HG03354 (cell line): ENCODE data around the gene HDAC4.

Source experiments
- ATAC-seq: cut with Tn5 transposase; IDR thresholded peaks from one replicate; pipeline ENCODE4 v1.9.1; 2021; ENCODE audit warnings: mild to moderate bottlenecking; ENCODE audit not compliant: unreplicated experiment, poor library complexity, severe bottlenecking

HDAC4 gene

DNA sequence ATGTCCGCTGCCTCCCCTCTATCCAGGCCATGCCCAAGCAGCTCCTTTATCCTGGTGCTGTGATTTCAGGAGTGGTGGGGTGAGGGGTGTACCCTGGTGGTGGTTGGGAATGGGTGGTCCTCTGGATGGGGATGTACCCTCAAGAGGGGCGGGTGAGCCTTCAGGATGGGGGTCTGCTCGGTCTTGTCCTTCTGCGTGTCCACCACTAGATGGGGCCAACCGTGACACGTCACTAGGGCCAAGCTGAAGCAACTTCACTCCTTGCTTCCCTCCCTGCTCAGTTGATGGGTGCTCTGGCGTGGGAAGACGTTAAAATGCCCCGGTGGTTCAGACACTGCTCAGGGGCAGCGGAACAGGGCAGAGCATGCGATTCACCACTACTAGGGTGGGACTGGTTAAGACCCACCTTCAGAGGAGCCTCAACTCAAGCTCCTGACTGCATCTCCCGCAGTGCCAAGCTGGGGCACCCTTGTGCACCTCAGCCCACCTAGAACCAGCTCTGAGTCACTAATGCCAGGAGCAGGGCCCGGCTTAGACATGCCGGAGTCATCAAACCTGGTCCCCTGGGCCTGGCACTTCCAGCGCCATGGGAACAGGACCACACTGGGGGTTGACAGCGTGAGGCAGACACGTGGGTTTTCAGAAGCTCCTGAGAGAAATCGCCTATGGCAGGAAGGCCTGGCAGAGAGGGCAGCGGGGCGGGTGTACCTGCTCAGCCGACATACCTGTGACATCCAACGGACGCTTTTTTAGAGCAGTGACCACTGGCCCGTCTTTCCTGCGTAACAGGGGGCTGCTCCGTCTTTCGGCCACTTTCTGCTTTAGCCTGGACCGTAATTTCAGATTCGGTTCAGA is 256.7 kb downstream of the HDAC4 start:
- no peak for ATAC-seq

DNA sequence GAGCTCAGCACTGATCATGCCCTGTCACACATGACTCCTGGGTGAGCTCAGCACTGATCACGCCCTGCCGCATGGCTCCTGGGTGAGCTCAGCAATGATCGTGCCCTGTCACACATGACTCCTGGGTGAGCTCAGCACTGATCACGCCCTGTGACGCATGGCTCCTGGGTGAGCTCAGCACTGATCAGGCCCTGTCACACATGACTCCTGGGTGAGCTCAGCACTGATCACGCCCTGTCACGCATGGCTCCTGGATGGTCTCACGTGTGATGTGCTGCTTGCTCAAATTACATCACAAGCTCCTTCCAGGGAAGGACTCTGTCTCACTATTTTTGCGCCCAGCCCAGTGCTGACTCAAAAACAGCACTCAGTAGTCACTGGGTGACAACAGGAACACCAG is 258.0 kb downstream of the HDAC4 start:
- ATAC-seq: no peak

DNA sequence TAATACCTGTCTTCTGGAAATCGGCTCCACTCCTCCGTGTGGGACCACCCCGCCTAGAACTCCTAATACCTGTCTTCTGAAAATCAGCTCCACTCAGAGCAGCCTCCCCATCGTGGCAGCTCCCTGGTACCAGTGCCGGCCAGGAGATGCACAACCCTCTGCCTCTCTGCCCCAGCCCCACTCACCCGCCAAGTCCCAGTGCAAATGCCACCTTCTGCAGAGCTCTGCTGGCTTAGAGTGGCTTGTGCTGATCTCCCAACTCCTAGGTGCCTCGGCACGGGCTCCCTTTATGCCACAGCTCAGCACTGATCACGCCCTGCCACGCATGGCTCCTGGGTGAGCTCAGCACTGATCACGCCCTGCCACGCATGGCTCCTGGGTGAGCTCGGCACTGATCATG is 258.5 kb downstream of the HDAC4 start:
- ATAC-seq: no peak

DNA sequence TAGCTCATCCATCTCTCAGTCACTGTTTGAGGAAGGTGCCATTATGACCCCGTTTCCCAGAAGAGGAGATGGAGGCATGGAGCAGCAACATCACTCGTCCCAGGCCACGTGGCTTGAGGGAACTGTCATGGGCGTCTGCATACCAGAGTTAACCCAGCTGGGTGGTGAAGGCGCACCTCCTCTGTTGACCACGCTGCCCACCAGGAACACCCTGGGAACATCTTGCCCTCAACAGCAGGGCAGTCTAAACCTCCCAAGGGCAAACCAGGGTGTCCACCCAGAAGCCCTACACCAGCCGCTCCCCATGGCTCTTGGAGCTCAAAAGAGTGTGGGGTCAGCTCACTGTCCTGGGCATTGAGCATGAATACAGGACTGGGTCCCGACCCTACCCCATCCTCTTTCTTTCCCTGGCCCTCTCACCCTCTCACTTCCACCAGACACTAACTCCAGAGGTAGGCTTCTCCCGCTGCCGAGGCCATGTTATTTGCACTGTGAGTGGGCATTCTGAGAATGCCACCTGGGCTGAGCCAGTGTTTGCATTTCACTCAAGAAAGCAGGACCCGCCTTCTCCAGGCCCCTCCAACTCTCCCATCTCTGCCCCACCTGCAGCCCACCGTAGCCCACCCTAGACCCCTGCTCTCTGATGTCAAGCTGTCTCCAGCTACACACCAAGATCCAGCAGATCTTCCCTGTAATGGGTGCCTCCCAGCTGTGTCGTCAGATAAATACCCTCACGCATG is 259.6 kb downstream of the HDAC4 start:
- no peak for ATAC-seq

DNA sequence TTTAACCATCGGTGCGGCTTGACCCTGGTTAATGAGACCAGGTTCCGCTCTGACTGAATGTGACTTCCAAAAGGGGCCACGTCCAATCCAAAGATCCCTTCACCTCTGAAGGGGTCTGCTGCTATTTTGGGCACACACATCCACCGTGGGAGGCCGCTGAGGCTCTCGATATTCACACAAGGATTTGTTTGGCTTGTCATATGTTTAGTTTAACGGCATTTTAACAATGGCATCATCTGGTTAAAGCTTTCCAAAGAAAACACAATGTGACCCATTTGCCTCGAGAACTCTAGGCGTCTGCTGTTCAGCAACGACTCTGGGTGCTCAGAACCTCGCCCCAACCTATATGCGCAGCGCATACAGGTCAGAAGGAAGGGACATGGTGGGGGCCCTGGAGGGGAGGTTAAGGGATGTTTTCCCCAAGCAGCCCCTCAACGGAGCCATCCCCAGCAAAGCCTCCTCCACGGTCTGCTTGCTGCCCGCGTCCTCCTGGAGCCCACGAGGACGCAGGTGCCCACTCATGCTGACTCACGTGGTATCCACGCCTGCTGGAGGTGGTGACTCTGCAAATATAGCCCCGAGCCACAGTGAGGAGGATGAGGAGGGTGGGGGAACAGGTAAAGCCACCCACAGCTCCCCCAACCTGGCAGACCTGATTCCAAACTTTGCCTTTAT is 260.3 kb downstream of the HDAC4 start:
- ATAC-seq: no peak

DNA sequence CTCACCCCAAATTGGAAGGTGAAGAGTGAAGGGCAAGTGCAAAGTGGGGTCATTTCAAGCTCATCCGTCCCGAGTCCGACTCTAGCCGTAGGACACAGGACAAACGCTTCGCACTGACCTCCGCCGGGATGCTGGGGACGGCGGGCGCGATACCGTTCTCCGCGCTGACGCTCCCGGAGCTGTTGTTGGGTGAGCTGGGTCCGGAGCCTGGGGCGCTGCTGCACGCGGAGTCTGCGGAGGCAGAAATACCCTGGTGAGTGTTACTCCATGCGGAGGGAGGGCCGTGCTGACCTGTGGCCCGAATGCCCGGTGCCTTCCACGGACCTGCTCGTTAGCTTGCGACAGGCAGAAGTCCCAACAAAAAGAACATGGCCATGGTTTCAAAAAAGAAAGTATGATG is 261.3 kb downstream of the HDAC4 start:
- no peak for ATAC-seq

DNA sequence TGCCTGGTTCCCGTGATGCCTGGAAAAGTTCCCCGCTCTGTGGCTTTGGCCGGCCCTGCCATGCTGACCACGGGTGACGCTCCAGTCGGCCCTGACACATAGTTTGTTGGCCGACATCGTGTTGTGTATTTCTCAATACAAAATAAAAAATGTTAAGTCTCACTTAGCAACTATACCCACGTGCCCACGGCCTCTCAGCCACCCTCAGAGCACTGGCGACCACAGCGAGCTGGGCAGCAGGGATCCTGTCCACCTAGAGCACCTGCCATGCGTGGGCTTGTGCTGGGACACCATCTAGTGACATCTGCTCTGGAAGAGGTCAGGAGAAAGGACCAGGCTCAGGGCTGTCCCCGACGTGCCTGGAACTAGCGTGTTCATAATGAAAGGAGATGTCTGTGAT is 261.7 kb downstream of the HDAC4 start:
- no peak for ATAC-seq

DNA sequence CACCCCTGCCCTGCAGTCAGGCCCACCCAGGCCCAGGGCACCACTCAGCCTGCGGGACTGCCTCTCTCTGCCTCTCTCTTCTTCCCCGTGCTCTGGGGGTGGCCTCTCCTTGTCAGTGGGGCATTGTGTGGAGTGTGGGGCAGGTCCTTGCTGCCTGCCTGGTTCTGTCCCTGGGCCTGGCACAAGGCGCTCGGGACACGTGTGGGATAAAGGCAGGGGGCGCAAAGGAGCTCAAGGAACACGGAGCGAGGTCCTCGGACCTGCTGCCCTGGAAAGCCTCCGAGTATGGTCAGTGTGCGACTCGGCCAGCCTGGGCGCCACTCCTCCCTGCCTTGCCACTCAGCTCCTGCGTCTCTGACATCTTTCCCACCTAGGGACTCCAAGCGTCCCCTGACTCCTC is 262.2 kb downstream of the HDAC4 start:
- no peak for ATAC-seq

DNA sequence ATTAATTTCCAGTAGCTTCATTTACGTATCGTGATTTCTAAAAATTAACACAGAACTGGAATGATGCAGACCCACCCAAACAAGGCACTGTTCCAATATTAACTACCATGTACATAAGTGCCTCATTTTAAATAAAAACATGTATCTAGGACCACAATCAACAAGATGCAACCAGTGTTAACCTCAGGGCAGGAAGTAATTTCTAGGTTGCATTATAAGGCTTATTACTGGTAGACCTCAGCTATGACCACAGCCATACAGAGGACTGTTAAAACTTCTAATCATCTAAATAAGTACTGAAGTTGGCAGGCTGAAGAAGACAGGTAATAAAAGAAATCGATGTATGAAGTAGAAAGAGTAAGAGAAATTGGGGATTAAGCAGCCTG is 262.9 kb downstream of the HDAC4 start:
- ATAC-seq: no peak

DNA sequence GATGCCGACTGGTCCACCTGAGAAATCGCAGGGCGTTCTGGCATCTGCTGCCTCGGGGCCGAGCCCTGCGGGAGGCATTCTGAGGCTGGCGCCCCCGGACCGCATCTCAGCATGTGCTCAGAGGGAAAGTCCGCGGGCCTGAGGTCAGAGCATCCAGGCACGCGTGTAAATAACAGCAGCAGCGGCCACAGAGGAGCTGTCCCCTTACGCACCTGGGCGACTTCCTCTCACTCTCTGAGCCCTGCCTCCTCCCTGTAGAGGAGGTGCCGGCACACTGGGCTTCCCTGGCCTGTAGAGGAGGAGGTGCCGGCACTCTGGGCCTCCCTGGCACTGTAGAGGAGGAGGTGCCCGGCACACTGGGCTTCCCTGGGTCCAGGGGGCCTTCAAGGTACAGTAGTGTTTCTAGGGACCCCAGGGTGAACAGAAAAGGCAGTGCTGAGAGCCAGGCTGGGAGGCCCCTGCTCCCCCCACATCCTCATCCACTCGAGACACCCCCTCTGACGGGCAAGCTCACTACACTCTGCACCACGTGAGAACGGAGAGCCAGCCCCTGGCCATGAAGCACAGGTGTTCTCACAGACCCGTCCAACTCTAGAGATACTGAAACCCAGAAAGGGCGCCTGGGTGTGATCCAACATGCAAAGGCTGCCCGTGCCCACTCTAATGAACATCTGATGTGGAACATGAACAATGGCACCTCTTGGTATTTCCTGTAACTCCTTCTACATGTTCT is 263.5 kb downstream of the HDAC4 start:
- no peak for ATAC-seq

DNA sequence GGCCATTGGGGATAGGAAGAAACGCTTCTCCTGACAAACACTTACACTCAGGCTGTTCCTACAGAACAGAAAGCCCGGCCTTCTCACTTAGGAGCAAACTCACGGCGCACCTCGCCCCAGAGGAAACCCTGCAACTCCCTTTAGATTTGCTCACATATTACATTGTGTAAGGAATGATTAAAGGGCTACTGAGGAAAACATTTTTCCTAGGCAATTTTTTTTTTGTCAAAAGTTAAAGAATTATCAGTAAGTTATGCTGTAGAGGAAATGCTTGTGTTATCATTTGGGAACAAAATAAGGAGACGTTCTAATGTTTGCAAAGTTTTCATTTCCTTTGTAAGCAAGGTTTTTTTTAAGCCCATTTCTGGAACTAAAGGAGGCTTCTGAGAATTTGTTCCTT is 264.1 kb downstream of the HDAC4 start:
- ATAC-seq: no peak

DNA sequence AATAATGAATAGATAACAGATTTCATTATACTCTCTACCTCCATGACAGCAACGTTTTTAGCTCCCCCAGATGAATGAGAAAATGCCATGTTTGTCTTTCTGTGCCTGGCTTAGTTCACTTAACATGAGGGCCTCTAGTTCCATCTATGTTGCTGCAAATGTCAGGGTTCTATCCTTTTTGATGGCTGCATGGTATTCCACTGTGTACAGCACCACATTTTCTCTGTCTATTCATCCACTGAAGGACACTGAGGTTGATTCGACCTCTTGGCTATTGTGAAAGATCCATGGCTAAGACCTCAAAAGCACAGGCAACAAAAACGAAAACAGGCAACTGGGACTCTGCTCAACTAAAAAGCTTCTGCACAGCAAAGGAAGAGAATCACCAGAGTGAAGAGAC is 264.6 kb downstream of the HDAC4 start:
- no peak for ATAC-seq

DNA sequence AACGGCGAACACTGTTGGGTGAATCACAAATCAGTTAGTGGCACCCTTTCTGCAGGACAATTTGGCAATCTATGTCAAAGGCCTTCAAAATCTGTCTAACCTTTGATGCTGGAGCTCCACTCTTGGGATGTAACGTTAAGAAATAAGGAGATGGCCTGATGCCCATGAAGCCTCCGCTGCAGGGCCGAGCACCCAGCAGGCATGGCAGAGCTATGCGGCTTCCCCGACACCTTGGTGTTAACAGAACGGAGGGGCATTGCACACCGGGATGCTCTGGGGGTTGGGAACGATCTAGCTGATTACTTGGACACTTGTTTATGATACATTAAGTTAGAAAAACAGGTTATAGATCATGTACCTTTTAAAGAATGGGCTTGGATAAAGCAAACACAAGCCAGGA is 265.3 kb downstream of the HDAC4 start:
- ATAC-seq: no peak

DNA sequence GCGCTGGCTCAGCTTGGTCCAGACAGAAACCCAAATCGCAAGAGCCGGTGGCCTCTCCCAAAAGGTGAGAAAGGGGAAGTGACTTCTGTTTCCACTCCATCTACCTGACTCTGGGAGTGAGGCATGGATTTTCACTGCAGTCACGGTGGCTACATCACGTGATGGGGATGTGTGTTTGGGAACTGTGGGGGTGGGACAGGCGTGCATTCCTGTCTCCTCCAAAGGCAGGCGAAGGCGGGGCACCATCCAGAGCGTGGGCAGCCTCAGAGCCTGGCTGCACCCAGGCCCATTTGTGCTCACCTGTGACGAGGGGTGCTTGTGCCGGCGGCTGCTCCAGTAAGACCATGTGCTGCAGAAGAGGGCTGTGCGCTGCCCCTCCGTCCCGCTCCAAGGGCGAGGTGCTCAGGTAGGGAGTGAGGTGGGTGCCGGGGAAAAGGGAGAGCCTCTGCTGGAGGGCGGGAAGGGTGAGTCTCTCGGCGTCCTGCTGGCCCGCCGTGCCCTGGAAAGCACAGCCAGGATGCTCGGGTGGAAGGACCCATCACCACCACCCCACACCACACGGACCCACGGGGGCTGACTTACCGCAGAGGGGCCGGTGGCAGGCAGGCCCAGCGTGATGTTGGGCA is 266.8 kb downstream of the HDAC4 start:
- ATAC-seq: no peak

DNA sequence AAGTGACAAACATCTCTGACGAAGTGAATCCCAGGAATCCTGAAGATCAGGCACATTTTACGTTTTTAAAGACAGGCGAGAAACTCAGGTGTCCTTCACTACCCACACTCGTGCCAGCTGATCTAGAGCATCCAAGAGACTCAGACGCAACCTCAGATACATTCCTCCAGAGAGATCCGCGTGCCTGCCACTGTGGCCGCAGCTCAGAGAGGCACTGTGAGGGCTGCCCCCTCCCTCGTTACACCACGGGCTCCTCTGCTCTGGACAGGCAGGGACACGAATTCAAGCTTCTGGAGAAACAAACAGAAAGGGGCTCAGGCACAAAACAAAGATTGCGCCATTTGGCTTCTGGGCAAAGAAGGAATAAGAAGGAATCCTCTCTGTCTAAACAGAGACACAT is 268.0 kb downstream of the HDAC4 start:
- ATAC-seq: no peak

DNA sequence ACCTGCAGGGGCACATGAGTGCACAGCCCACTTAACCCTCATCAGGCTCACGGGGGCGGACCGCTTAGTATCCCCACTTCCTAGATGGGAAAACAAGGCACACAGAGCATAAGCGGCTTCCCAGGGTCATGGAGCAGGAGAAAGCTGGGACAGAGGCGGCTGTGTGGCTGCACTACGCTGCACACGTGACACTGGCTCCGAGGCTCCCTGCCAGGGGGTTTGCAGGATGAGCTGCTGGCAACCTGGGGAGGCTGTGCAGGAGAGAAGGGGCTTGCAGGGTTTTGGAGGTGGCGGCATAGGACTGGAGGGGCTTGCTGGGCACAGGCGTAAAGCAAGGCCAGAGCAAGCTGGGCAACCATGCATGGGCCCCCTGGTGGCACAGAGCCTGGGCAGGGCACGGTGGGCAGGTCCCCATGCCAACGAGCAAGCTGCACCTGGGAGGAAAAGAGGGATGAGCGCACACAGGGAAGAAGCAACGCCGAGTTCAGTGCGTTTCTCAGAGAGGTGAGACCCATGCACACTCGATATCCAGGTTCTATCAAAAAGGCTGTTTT is 268.6 kb downstream of the HDAC4 start:
- no peak for ATAC-seq

DNA sequence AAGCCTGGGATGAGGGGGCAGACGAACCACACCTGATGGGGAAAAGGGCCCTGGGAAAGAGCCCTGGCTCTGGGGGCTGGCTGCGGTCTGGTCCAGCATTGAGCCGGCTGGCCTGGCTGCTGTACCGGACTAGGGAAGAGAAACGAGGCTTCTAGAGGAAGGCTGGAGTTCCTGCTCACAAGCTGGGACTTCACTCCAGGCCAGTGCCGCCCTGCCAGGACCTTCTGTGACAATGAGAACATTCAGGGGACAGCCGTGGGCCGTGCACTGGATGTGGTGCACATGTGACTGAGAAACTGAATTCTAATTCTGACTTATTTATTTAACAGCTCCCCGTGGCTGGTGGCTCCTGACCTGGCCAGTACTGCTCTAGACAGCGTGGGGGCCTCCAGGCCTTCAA is 269.3 kb downstream of the HDAC4 start:
- no peak for ATAC-seq

DNA sequence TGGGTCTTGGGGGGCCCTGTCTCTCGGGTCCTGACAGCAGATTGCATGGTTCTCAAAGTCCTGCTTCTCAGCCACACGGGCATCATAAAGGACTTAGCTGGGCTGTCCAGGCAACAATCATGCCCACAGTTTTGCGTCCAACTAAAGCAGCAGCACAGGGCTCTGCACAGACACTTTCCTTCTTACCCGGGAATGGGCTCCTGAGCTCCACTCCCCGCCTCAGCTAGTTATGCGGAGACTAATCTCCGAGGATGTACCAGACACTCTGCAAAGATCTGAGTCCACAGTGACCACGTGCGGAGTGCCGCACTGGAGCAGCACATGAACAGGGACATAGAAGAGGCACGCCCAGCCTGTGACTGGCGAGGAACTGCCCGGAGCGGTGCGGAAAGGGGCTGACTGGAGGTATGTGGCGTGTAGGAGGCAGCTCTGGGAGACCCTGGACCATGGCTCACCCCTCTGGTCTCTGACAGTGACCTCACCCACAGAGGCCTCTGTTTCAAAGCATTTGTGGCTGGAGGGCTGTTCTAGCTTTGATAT is 270.0 kb downstream of the HDAC4 start:
- ATAC-seq: no peak

DNA sequence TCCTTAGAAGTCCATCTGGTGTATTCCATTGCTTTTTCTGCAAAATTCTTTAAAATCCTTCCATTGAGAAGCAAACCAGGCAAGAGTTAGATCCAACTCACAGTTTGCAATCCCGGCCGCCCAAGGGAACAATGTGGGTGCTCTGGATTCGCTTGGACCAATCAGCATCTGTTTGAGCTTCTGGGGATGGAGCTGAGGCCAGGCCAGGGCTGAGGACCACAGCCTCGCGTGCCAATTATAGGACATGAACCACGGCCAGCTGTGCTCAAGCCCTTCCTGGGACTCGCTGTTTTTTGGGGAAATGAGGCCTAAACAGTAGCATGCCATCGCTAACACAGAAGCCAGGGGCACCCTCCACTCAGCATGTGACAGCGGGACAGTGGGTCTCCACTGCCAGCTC is 270.8 kb downstream of the HDAC4 start:
- ATAC-seq: no peak
